MM.1S (cell line): Measurements from ENCODE around the gene TAS2R46.

ENCODE experiments used
- EZH2 ChIP-seq: fragments of 300-600 bp; sonication (generic); optimal IDR thresholded peaks from 2 replicates; pipeline ENCODE3; 2017; ENCODE audit warnings: low read depth, mild to moderate bottlenecking, antibody characterized with exemption, low read length, mixed read lengths
- EZH2phosphoT487 ChIP-seq: fragments of 300-600 bp; sonication (generic); IDR thresholded peaks from 2 replicates; pipeline ENCODE4 v1.6.1; 2018; ENCODE audit warnings: antibody characterized with exemption, low read length
- TF ChIP-seq, protein P1 (sequence below): fragments of 300-600 bp; sonication (generic); IDR thresholded peaks from 2 replicates; pipeline ENCODE4 v1.5.1; 2016; ENCODE audit warnings: antibody characterized with exemption, low read length, mixed read lengths

DNA sequence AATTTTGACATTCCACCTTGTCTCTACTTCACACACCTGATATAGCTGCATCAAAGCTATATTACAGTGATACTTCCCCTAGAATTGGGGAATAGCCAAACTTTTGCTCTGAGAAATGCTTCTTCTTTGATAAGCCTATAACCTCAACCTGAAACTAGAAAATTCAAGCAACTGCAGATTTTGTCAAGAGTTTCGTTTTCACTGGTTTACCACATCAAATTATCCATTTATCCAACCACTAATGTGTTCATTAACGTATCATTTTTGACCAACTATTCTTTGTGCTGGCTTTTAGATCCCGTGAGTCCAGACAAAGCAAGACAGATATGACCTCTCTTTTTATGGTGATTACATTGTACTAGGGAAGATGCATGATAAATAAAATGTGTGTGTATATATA, 13.5 kb upstream of the TAS2R46 start:
- TF ChIP-seq, protein P1, sequence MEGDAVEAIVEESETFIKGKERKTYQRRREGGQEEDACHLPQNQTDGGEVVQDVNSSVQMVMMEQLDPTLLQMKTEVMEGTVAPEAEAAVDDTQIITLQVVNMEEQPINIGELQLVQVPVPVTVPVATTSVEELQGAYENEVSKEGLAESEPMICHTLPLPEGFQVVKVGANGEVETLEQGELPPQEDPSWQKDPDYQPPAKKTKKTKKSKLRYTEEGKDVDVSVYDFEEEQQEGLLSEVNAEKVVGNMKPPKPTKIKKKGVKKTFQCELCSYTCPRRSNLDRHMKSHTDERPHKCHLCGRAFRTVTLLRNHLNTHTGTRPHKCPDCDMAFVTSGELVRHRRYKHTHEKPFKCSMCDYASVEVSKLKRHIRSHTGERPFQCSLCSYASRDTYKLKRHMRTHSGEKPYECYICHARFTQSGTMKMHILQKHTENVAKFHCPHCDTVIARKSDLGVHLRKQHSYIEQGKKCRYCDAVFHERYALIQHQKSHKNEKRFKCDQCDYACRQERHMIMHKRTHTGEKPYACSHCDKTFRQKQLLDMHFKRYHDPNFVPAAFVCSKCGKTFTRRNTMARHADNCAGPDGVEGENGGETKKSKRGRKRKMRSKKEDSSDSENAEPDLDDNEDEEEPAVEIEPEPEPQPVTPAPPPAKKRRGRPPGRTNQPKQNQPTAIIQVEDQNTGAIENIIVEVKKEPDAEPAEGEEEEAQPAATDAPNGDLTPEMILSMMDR: no peak
- TF ChIP-seq EZH2: no peak
- TF ChIP-seq EZH2phosphoT487: no peak
